SK-N-SH treated with all-trans-retinoic acid at 6 μM for 48 hours (cell line): ENCODE measurements around the gene UIMC1.

Experiments used
- ARNTL ChIP-seq: fragments of 450-650 bp; formaldehyde crosslinking; IDR thresholded peaks from 2 replicates; pipeline ENCODE4 v1.5.0; 2020; ENCODE audit warnings: low read depth, mild to moderate bottlenecking, moderate library complexity, borderline replicate concordance
- ESRRG ChIP-seq: fragments of 250-450 bp; sonication (Bioruptor Pico); IDR thresholded peaks from 2 replicates; pipeline ENCODE4 v1.6.1; 2021; ENCODE audit warnings: mild to moderate bottlenecking
- GLIS3 ChIP-seq: fragments of 250-450 bp; sonication (Bioruptor Pico); IDR thresholded peaks from 2 replicates; pipeline ENCODE4 v1.5.0; 2020; ENCODE audit warnings: mild to moderate bottlenecking, moderate library complexity
- SNAI2 ChIP-seq: fragments of 250-450 bp; sonication (Bioruptor Pico); IDR thresholded peaks from 2 replicates; pipeline ENCODE4 v1.5.0; 2020; ENCODE audit warnings: mild to moderate bottlenecking, moderate library complexity
- ZFP30 ChIP-seq: fragments of 450-650 bp; formaldehyde crosslinking; IDR thresholded peaks from 2 replicates; pipeline ENCODE4 v1.5.0; 2022; ENCODE audit warnings: mild to moderate bottlenecking, moderate library complexity
- TF ChIP-seq, protein P1 (sequence below): fragments of 250-450 bp; sonication (Bioruptor Pico); IDR thresholded peaks from 2 replicates; pipeline ENCODE4 v1.5.0; 2020; ENCODE audit warnings: mild to moderate bottlenecking, moderate library complexity
- TF ChIP-seq, protein P2 (sequence below): fragments of 250-450 bp; sonication (Bioruptor Pico); IDR thresholded peaks from 2 replicates; pipeline ENCODE4 v1.8.0; 2020; ENCODE audit warnings: mild to moderate bottlenecking, moderate library complexity, borderline replicate concordance

DNA sequence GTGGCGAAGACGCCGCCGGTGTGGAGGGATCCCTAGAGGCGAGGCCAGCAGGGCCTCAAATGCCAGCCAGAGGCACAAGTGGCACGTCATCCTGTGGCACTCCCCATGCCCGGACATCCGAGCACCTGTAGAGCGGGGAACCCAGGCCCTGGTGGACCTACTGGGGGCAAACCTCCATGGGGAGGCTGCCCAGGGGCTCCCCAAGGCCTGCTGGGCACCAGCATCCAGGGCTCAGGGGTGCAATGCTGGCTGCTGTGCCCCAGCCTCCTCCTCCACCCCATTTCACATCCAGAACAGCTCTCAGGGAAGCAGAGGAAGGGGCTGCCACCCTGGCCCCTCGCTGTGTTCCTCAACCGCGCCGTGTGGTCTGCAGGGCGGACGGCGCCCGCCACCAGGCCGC is 151.0 kb downstream of the UIMC1 start:
- TF ChIP-seq ZFP30 (CRISPR knock-in tag) (no peak), ESRRG (CRISPR knock-in tag) (no peak), SNAI2 (CRISPR knock-in tag) (no peak), GLIS3 (CRISPR knock-in tag) (no peak), ARNTL (no peak)
- TF ChIP-seq, protein P1, sequence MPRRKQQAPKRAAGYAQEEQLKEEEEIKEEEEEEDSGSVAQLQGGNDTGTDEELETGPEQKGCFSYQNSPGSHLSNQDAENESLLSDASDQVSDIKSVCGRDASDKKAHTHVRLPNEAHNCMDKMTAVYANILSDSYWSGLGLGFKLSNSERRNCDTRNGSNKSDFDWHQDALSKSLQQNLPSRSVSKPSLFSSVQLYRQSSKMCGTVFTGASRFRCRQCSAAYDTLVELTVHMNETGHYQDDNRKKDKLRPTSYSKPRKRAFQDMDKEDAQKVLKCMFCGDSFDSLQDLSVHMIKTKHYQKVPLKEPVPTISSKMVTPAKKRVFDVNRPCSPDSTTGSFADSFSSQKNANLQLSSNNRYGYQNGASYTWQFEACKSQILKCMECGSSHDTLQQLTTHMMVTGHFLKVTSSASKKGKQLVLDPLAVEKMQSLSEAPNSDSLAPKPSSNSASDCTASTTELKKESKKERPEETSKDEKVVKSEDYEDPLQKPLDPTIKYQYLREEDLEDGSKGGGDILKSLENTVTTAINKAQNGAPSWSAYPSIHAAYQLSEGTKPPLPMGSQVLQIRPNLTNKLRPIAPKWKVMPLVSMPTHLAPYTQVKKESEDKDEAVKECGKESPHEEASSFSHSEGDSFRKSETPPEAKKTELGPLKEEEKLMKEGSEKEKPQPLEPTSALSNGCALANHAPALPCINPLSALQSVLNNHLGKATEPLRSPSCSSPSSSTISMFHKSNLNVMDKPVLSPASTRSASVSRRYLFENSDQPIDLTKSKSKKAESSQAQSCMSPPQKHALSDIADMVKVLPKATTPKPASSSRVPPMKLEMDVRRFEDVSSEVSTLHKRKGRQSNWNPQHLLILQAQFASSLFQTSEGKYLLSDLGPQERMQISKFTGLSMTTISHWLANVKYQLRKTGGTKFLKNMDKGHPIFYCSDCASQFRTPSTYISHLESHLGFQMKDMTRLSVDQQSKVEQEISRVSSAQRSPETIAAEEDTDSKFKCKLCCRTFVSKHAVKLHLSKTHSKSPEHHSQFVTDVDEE = no peak
- TF ChIP-seq, protein P2, sequence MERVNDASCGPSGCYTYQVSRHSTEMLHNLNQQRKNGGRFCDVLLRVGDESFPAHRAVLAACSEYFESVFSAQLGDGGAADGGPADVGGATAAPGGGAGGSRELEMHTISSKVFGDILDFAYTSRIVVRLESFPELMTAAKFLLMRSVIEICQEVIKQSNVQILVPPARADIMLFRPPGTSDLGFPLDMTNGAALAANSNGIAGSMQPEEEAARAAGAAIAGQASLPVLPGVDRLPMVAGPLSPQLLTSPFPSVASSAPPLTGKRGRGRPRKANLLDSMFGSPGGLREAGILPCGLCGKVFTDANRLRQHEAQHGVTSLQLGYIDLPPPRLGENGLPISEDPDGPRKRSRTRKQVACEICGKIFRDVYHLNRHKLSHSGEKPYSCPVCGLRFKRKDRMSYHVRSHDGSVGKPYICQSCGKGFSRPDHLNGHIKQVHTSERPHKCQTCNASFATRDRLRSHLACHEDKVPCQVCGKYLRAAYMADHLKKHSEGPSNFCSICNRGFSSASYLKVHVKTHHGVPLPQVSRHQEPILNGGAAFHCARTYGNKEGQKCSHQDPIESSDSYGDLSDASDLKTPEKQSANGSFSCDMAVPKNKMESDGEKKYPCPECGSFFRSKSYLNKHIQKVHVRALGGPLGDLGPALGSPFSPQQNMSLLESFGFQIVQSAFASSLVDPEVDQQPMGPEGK (CRISPR knock-in tag) = no peak
